K562 (cell line): Measurements from ENCODE around the gene CCNT1. TPM values are rescaled to one million over a fixed set of nuclear protein-coding genes. Genes with fewer than 3 reads are reported as not detected.

Experiments used
- ATAC-seq: fragments of 200-7000 bp; cut with Tn5 transposase; 3 replicates; pipeline ENCODE4 v1.9.1; 2020; ENCODE audit warnings: moderate library complexity
- BruUV-seq: library from RNA; stranded (reverse); fragments of 400-500 nt; replicated peaks from 2 replicates; lab custom pipeline; 2021; lab: Mats Ljungman, UMichigan
- CTCF ChIA-PET: fragments of 300-600 bp; formaldehyde crosslinking; extraction: SDS; loops from one replicate; lab custom pipeline; 2021; ENCODE audit warnings: low intra/inter-chr PET ratio; lab: Yijun Ruan, JAX
- POLR2A ChIA-PET: fragments of 300-600, 350-650 bp; sonication (Branson Sonifier 250); formaldehyde crosslinking; extraction: SDS; loops from one replicate; lab custom pipeline; 2021; ENCODE audit warnings: antibody characterized with exemption, inconsistent platforms; lab: Yijun Ruan, JAX
- DNase-seq, 4 experiments: peaks; one replicate each; pipeline versions ENCODE4 v3.0.0 to v3.0.0-alpha.2; 2011 to 2018; ENCODE audit warnings: low spot score in 3 of 4, mixed read lengths in 3 of 4; ENCODE audit errors: extremely low read depth in 1 of 4
- FAIRE-seq: peaks from 2 replicates; lab custom pipeline; 2011; peaks lifted over from hg19 to GRCh38; lab: Jason Lieb, UNC
- H2AFZ ChIP-seq: 2 replicates; pipeline ENCODE4 v1.6.0; 2011; ENCODE audit warnings: low read depth, low read length, control low read depth, inconsistent platforms
- H3K27ac ChIP-seq: fragments of 200-600 bp; 3 replicates; pipeline ENCODE4 v1.8.0; 2011; ENCODE audit warnings: low read depth, mild to moderate bottlenecking, control low read depth, inconsistent platforms, low read length, moderate library complexity, mixed read lengths; ENCODE audit errors: extremely low read depth
- H3K27me3 ChIP-seq, 2 experiments: fragments of 300-600 bp in 1 of 2; 2 replicates in 1 of 2; 3 replicates in 1 of 2; pipeline versions ENCODE4 v1.6.0 to v1.8.0; 2011; ENCODE audit warnings: inconsistent platforms in 2 of 2, low read length in 2 of 2, mild to moderate bottlenecking in 1 of 2, mixed read lengths in 1 of 2, moderate library complexity in 1 of 2; ENCODE audit not compliant: control insufficient read depth in 2 of 2, insufficient read depth in 2 of 2
- H3K36me3 ChIP-seq: fragments of 300-600 bp; 3 replicates; pipeline ENCODE4 v1.8.0; 2011; ENCODE audit warnings: mild to moderate bottlenecking, low read length, inconsistent platforms; ENCODE audit not compliant: control insufficient read depth, insufficient read depth
- H3K4me1 ChIP-seq, 2 experiments: fragments of 200-600 bp in 1 of 2; replicated peaks in 1 of 2; 2 replicates in 1 of 2; 3 replicates in 1 of 2; pipeline versions ENCODE4 v1.5.1 to v1.8.0; 2011; ENCODE audit warnings: inconsistent platforms in 2 of 2, low read length in 2 of 2, mild to moderate bottlenecking in 1 of 2, mixed read lengths in 1 of 2, moderate library complexity in 1 of 2; ENCODE audit not compliant: control insufficient read depth in 2 of 2, insufficient read depth in 2 of 2
- H3K4me2 ChIP-seq: 2 replicates; pipeline ENCODE4 v1.6.1; 2011; ENCODE audit warnings: low read length, control low read depth, inconsistent platforms, mixed read lengths; ENCODE audit not compliant: insufficient read depth
- H3K4me3 ChIP-seq: fragments of 200-600 bp; sonication (generic), shearing (Covaris generic); 2 replicates; pipeline ENCODE4 v1.5.1; 2016; ENCODE audit warnings: control low read depth, inconsistent platforms
- H3K79me2 ChIP-seq: fragments of 200-600 bp; 3 replicates; pipeline ENCODE4 v1.8.0; 2011; ENCODE audit warnings: low read length, inconsistent platforms; ENCODE audit not compliant: control insufficient read depth, insufficient read depth
- H3K9ac ChIP-seq, 2 experiments: 2 replicates each; pipeline versions ENCODE4 v1.6.0 to v1.6.1; 2011; ENCODE audit warnings: low read depth in 2 of 2, low read length in 2 of 2, control low read depth in 1 of 2, inconsistent platforms in 1 of 2, mild to moderate bottlenecking in 1 of 2, mixed read lengths in 1 of 2; ENCODE audit not compliant: insufficient read depth in 1 of 2
- H3K9me1 ChIP-seq: one replicate; pipeline ENCODE4 v1.6.0; 2011; ENCODE audit warnings: inconsistent platforms, mild to moderate bottlenecking, low read length, moderate library complexity; ENCODE audit not compliant: control insufficient read depth, insufficient read depth
- H3K9me3 ChIP-seq: replicated peaks from 2 replicates; pipeline ENCODE4 v1.5.1; 2011; ENCODE audit warnings: low read depth, low read length, inconsistent platforms; ENCODE audit not compliant: control insufficient read depth, insufficient read depth
- H4K20me1 ChIP-seq: replicated peaks from 2 replicates; pipeline ENCODE4 v1.6.1; 2011; ENCODE audit warnings: low read length, inconsistent platforms, mixed read lengths; ENCODE audit not compliant: control insufficient read depth, insufficient read depth
- ARID1B ChIP-seq: fragments of 450-650 bp; IDR thresholded peaks from 2 replicates; pipeline ENCODE4 v1.6.1; 2016; ENCODE audit warnings: antibody characterized with exemption, mild to moderate bottlenecking, inconsistent platforms
- CBFA2T3 ChIP-seq: fragments of 450-650 bp; IDR thresholded peaks from 2 replicates; pipeline ENCODE4 v1.6.1; 2017
- CBX2 ChIP-seq: fragments of 200-600 bp; sonication (generic); IDR thresholded peaks from one replicate; pipeline ENCODE4 v1.6.1; 2012; ENCODE audit warnings: mild to moderate bottlenecking, low read length, inconsistent platforms; ENCODE audit not compliant: insufficient read depth, poor library complexity, severe bottlenecking
- FOXJ3 ChIP-seq: sonication (generic); formaldehyde crosslinking; IDR thresholded peaks from 2 replicates; pipeline ENCODE4 v1.4.0; 2020; ENCODE audit warnings: mild to moderate bottlenecking, missing genetic modification reagents
- JUN ChIP-seq, 2 experiments: sonication (generic) in 1 of 2; formaldehyde crosslinking in 1 of 2; IDR thresholded peaks; 2 replicates each; pipeline versions ENCODE4 v1.6.1 to v1.8.0; 2012 to 2022; ENCODE audit warnings: borderline replicate concordance in 2 of 2, mild to moderate bottlenecking in 2 of 2, improper control_type of control experiment in 1 of 2, low read depth in 1 of 2, low read length in 1 of 2, missing genetic modification reagents in 1 of 2
- LEF1 ChIP-seq: fragments of 450-650 bp; IDR thresholded peaks from 2 replicates; pipeline ENCODE4 v1.6.1; 2016; ENCODE audit warnings: mild to moderate bottlenecking
- NR2C2 ChIP-seq, 2 experiments: fragments of 200-800 bp in 1 of 2; sonication (Bioruptor generic) in 1 of 2; sonication (generic) in 1 of 2; formaldehyde crosslinking in 1 of 2; IDR thresholded peaks; 2 replicates each; pipeline versions ENCODE4 v1.6.1 to v1.8.0; 2016 to 2022; ENCODE audit warnings: mild to moderate bottlenecking in 1 of 2, missing compliant biosample characterization in 1 of 2, missing genetic modification characterization in 1 of 2, missing genetic modification reagents in 1 of 2
- PYGO2 ChIP-seq: fragments of 450-650 bp; IDR thresholded peaks from 2 replicates; pipeline ENCODE4 v1.6.1; 2016; ENCODE audit warnings: mild to moderate bottlenecking, missing genetic modification characterization, moderate library complexity, missing compliant biosample characterization
- RBM25 ChIP-seq: fragments of 200-400 bp; formaldehyde crosslinking; IDR thresholded peaks from 2 replicates; pipeline ENCODE4 v1.6.1; 2018; ENCODE audit warnings: low read length, low read depth, moderate library complexity; ENCODE audit not compliant: severe bottlenecking
- SIX5 ChIP-seq, 2 experiments: IDR thresholded peaks; 2 replicates each; pipeline ENCODE4 v1.6.1; 2011; ENCODE audit warnings: low read length in 2 of 2, borderline replicate concordance in 1 of 2, low read depth in 1 of 2, mild to moderate bottlenecking in 1 of 2, moderate library complexity in 1 of 2; ENCODE audit not compliant: insufficient read depth in 1 of 2
- SOX6 ChIP-seq: fragments of 450-650 bp; IDR thresholded peaks from 2 replicates; pipeline ENCODE4 v1.6.1; 2014; ENCODE audit warnings: mild to moderate bottlenecking
- TAL1 ChIP-seq: fragments of 450-650 bp; IDR thresholded peaks from 2 replicates; pipeline ENCODE4 v1.6.1; 2016; ENCODE audit warnings: mild to moderate bottlenecking
- ZFP1 ChIP-seq: fragments of 450-650 bp; formaldehyde crosslinking; IDR thresholded peaks from 2 replicates; pipeline ENCODE4 v1.4.0; 2020; ENCODE audit warnings: mild to moderate bottlenecking, mixed read lengths
- ZNF75A ChIP-seq: fragments of 450-650 bp; formaldehyde crosslinking; IDR thresholded peaks from 2 replicates; pipeline ENCODE4 v1.4.0; 2020; ENCODE audit warnings: mild to moderate bottlenecking
- in situ Hi-C: fragments of 300-500 bp; cut with MboI; formaldehyde crosslinking; loops from 4 replicates; pipeline ENCODE4 v1.15.0; 2018; ENCODE audit warnings: inconsistent platforms, mixed read lengths
- intact Hi-C: fragments of 100-400 bp; cut with micrococcal nuclease; formaldehyde crosslinking; loops from 2 replicates; pipeline ENCODE4 v1.14.2; 2022
- polyA plus RNA-seq, 8 experiments: library from polyadenylated mRNA; depleted of rRNA in 4 of 8; stranded (reverse) in 5 of 8; unstranded in 3 of 8; fragments of >200 nt; fragmentation: Nextera tagmentation in 2 of 8; fragmentation: Illumina TruSeq in 1 of 8; extraction: Ambion mirVana in 2 of 8; extraction: Trizol in 1 of 8; gene quantifications; 2 replicates each; pipeline versions ENCODE4 v1.2.1 to v1.2.3, GENCODE V29; 2011 to 2014; ENCODE audit warnings: inconsistent platforms in 1 of 8, missing spikeins in 1 of 8
- total RNA-seq, 7 experiments: library from RNA; depleted of rRNA in 6 of 7; stranded (reverse); fragments of >200 nt in 6 of 7; fragmentation: Illumina TruSeq in 2 of 7; extraction: Trizol in 2 of 7; gene quantifications; 2 replicates each; pipeline versions ENCODE4 v1.2.1 to v1.2.3, GENCODE V29; 2011 to 2021; ENCODE audit warnings: low replicate concordance in 1 of 7

Gene CCNT1
- total and polyA plus RNA-seq, 9 of the 15 experiments (the other 6 are each of a cell fraction or from before 2014, with no cell fraction given) = 9.7 to 52.4 (median 33.4) TPM

- in situ Hi-C loops = no loop called here
- POLR2A ChIA-PET = interaction anchor here (0.6 to 1.5 kb wide), 3 partner anchors 9 to 679 kb away, joined by 3 to 4 read pairs (median 3); no protein-coding TSS in a partner anchor
- H3K4me2 ChIP-seq = no peak overlapping the region; the same call in 1 of the 2 replicates
- peaks cover 0 to 11% of the 10 kb centered on the region in 2 experiments; a peak in 2 of 5 replicates for H3K4me1 ChIP-seq
- CTCF ChIA-PET = no interaction called here
- H3K9ac ChIP-seq = no peak overlapping the region
- H3K27me3 ChIP-seq = peaks cover 0 to 2% of the 10 kb centered on the region in 2 experiments; a peak in 1 of 5 replicates
- no peaks in the 10 kb centered on the region for H3K36me3 ChIP-seq
- BruUV-seq = no TSS peak
- H3K27ac ChIP-seq = no peak overlapping the region
- intact Hi-C loops = no loop called here
- H3K9me1 ChIP-seq = no peaks in the 10 kb centered on the region
- FAIRE-seq (peak; percentile 11), ATAC-seq (peak; percentile 67), DNase-seq (peak in 1 of 4 experiments; percentile 28)
- no peaks in the 10 kb centered on the region for H4K20me1 ChIP-seq
- 0 out of 2 replicates have a peak, but pooled peaks cover 2% of the 10 kb centered on the region for H3K9me3 ChIP-seq
- no peak overlapping the region for H3K4me3 ChIP-seq
- no peak overlapping the region for H2AFZ ChIP-seq
- H3K79me2 ChIP-seq = no peaks in the 10 kb centered on the region
- TF ChIP-seq SOX6 (peak; percentile 59; the same call in 1 of the 2 replicates), ZNF75A (CRISPR knock-in tag) (no peak), CBX2 (no peak), LEF1 (no peak), PYGO2 (tag) (no peak), TAL1 (peak; percentile 25; the same call in 1 of the 2 replicates), SIX5 (IDR thresholded peaks at IDR 0.05; ENCODE audit: borderline replicate concordance in 1 of 2, insufficient read depth in 1 of 2, low read depth in 1 of 2, low read length in 2 of 2) (no peak), RBM25 (no peak), CBFA2T3 (peak; percentile 37; the same call in 1 of the 2 replicates), FOXJ3 (CRISPR knock-in tag) (no peak), JUN (IDR thresholded peaks at IDR 0.05; ENCODE audit: borderline replicate concordance, low read depth, low read length) (no peak), JUN (CRISPR knock-in tag; IDR thresholded peaks at IDR 0.05; ENCODE audit: borderline replicate concordance) (no peak), ARID1B (peak; percentile 50), ZFP1 (CRISPR knock-in tag) (no peak), NR2C2 (CRISPR knock-in tag; IDR thresholded peaks at IDR 0.05) (no peak), NR2C2 (tag; IDR thresholded peaks at IDR 0.05) (no peak)
Observed at GRCh38 chr12:48640428-48640827, 76.1 kb downstream of the CCNT1 start.
